DMS 273 treated with DMSO at 0.1 percent for 48 hours (cell line): ENCODE results near the gene NECTIN3.
A peak's percentile ranks its signal among the peaks of the same experiment; 100 is the strongest.

ENCODE experiments used
- DNase-seq: peaks from one replicate; lab custom pipeline; 2025; lab: John Stamatoyannopoulos, UW

The NECTIN3 gene

DNA sequence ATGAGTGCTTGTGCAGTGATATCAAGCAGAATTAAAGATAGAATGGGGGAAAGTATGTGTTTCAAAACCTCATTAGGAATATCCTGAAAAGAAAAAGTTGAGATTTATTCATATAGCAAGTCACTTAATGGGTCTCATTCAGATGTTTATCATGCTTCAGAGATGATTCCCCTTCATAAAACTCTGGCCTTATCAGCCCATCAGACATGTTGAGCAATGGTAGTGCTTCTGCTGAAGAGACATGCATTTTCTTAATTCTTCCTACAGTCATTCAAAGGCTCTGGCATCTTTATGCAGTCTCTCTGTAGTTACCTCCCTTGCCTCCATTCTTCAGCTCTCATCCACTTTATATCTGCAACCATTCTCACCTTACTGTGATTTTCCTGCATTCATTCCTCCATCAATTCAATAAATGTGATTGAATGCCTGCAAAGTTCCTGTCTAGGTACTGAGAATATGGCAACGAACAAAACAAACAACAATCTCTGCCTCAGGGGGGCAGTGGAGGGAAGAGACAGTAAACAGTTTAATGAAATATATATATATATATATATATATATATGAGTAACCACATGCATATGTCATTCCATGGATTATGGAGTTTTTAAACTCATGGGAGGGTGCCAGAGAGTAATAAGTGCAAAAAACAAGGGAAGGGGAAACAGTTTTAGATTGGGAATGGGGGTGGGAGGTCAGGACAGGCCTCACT, 138.5 kb downstream of the NECTIN3 start:
- DNase-seq: no peak

DNA sequence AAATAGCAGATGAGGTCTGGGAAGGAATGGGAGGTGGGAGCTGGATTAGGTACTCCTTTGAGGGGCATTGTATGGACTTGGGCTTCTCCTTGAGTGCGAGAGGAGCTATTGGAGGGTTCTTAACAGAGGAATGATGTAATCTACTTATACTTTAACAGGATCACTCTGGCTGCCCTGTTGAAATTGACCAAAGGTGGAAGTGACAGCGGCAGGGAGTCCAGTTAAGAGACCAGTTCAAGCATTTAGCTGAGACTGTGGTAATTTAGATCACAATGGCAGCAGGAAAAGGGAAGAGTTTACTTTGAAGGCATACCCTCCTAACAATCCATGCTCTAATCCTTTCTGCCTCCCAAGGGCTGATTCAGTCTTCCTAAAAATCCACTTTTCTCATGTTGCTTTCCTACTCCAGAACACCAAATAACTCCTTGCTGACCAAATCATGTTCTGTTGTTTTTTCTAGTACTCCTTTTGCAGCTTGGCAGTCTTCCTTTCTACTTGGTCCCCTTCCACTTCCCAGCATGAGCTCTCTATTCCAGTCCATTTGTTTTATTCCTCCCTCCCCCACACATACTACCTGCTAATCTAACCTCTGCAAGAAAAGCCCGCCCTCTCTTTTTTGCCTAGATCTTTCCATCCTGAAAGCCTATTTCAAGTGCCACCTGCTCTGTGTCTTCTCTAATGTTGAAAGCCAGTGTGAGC, 139.4 kb downstream of the NECTIN3 start:
- no peak for DNase-seq

DNA sequence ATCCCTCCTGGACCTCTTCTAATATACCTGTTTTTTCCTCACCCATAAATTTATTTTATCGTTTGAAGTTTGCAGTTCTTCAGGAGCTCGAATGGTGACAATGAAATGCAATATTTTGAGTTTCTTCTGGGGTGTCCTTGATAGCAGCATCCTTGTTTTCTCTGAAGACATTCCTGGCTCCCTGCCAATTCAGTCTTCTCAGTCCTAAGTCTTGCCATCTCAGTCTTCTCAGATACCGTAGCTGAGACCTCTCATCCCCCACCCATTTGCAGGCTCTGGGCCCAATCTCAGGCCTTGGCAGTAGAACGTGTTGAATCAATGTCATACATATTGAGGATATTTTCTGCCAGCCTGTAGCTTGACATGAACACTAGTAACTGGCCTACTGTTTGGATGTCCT, 140.9 kb downstream of the NECTIN3 start:
- DNase-seq: no peak

DNA sequence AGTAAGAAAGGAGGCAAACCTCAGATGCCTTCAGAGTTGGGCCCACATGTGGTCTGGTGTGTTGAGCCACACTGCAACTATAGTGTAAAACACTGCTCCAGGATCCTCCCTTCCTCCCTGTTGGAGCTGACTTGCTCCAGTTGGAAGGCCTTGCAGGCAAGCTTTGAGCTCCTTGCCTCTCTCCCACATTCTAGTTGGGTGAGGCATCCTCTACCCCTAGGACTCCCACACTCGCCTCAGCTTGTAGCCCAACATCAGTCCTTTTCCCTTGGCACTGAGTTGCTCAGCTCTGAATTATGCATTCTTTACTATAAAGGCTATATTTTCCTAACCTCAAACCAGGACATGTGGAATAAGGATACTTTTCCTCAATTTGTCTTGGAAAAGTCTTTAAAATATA, 143.9 kb downstream of the NECTIN3 start:
- no peak for DNase-seq

DNA sequence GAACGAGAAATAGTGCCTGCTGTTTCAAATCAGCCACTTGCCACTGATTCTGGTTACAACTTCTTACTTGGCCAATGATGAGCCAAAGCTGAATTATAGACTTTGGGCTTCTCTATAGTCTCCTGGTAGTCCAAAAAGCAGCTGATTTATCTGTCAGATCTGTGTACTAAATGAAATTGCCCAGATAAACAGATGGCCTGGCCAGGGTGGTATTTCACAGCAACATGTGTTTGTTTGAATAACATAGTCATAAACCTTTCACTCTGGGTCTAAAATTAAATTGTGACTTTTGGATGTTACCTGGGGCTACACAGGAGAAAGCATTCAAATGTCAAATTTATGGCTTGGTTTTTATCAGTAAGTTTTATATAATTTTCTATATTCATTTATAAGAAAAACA, 147.0 kb downstream of the NECTIN3 start:
- peak; percentile 52 for DNase-seq

DNA sequence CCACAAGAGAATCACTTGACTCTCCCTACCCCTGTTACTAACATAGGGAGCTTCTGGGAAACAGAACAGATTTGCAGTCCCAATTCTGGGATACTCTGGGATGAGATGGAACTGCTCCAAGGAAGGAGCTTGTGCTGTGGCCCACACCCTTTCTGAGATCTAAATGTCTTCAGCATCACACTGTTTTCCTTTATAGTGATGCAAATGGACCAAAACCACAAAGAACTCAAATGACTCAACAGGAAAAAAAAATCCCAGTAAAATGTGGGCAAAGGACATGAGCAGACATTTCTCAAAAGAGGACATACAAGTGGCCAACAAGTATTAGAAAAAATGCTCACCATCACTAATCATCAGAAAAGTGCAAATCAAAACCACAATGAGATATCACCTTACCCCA, 155.6 kb downstream of the NECTIN3 start:
- no peak for DNase-seq

DNA sequence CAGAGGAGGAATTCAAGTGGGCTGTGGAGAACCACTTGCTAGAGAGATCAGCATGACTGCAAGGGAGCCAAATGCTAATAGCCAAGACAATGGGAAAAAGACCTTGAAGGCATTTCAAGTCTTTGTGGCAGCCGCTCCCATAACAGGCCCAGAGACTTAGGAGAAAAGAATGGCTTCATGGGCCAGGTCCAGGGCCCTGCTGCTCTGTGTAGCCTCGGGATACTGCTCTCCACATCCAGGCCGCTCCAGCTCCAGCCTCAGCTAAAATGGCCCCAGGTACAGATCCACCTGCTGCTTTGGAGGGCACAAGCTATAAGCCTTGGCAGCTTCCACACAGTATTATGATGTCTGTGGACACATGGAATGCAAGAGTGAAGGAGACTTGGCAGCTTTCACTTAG, 157.7 kb downstream of the NECTIN3 start:
- DNase-seq: no peak

DNA sequence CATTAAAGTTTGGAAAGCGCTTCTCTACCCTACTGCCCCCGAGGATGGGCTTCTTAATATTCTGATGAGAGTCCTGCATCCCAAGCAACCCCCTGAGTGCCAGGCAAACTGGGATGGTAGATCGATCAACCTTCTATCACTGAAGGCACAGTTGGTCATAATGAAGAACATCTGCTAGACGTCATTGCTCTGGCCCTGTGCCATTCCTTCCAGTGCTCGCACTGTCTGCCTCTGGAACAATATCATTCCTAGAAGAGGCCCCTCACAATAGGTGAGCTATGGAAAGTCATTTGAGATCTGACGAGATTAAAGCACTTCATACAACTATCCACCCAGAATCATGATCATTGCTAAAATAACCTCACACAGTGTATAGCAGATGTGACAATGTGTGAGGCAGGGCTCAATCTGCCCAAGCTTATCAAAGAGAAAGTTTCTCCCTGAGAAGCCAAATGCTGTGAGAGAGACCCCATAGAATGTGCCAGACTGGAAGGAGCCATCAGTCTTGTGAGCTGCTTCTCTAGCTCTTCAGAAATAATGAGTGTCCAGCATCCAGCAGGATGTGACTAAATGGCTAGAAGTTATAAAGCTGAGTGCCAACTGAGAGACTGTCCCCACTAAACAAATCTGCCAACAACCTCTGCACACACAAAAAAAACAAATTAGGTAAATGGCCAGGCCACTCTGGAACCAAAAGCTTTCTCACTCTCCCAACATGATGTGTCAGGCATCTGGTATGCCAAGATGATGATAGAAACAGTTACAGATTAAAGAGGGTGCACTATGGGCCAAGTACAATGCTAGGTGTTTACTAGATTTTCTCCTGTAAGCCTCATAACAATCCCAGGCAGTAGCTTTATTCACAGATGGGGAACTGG, 165.5 kb downstream of the NECTIN3 start:
- DNase-seq: no peak

DNA sequence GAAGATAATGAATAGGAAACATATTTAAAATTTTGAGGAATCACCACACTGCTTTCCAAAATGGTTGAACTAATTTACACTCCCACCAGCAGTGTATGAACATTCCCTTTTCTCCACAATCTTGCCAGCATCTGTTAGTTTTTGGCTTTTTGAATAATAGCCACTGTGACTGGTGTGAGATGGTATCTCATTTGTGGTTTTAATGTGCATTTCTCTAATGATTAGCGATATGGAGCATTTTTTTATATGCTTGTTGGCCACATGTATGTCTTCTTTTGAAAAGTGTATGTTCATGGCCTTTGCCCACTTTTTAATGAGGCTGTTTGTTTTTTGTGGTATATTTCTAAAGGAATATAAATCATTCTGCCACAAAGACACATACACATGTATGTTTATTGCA, 166.3 kb downstream of the NECTIN3 start:
- DNase-seq: no peak

DNA sequence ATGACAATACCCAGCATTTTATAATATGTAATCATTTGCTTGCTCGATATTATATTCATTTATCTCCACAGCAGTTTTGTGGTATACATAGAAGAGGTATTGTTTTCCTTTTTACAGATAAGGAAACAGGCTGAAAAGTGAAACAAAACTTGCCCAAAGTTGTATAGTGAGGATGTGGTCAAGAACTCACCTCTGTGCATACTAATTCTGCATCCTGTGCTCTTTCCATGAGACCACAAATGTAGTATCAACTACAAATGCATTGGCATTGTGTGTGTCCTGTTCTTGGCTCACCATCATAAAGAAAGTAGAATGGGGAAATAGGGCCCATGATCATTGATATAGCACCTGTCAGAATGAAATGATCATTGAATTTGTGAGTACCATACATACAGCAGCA, 167.3 kb downstream of the NECTIN3 start:
- no peak for DNase-seq

DNA sequence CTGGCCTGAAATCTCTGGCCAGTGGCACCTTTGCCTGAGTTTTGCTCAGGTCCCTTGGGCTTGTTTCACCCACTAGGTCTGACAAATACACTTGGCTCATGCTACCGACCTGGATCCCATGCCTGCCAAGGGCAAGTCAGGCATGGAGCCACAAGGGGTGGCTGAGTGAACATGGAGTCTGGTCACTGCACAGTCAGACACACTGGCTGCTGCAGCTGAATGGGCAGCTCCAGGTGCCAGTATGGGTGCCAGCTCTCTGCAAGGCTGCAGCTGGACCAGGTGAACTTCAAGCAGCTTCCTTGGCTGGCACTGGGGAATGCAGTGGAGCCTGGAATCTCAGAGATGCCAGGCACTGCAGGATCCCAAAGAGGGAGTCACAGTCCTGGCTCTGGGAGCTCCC, 170.3 kb downstream of the NECTIN3 start:
- DNase-seq: no peak
